ENCODE data around the gene PI16. TPM values are rescaled to one million over a fixed set of nuclear protein-coding genes. Genes with fewer than 3 reads are reported as not detected.
A peak's percentile ranks its signal among the peaks of the same experiment; 100 is the strongest.

Gene PI16
- total RNA-seq, 2 experiments from 2014 or later = 5.2 to 7.8 TPM

DNA sequence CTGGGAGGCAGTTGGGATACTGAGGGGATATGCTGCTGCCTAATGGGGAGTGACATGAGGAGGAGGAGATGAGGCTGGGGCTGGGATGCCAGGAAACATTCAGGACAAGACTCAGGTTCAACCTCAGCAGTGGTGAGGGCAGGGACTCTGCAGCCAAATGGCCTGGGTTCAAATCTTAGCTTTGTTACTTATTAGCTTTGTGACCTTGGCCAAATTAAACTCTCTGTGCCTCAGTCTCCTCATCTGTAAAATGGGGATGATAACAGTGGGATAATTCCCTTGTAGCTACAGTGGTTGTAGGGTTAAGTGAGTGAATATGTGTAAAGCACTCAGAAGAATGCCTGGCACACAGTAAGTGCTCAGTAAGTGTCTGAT lies 1.9 kb downstream of the PI16 start:
- ChIA-PET CTCF (interaction anchor here (1.5 to 1.8 kb wide), 2 partner anchors 9 to 62 kb away, joined by 3 to 6 read pairs; no protein-coding TSS in a partner anchor), POLR2A (interaction anchor here (1.4 to 4.1 kb wide), 5 partner anchors 10 to 71 kb away, joined by 4 to 26 read pairs (median 6); partner anchors contain the start of genes C6orf89 and MTCH1)
- H3K27ac Mint-ChIP-seq = peak overlapping the region; percentile 83
- Histone ChIP-seq H3K4me1 (ENCODE audit: insufficient read depth, low read length) (peaks cover 45% of the 10 kb centered on the region), H3K27ac (ENCODE audit: low read depth in 1 of 2, low read length in 2 of 2) (no peak overlapping the region), H3K4me3 (ENCODE audit: low read length) (peak overlapping the region; percentile 64), H3K9me3 (ENCODE audit: control insufficient read depth in 1 of 2, insufficient read depth in 1 of 2, low read length in 2 of 2) (no peaks in the 10 kb centered on the region), H3K27me3 (ENCODE audit: control insufficient read depth in 1 of 2, insufficient read depth in 2 of 2, low read length in 2 of 2) (no peaks in the 10 kb centered on the region), H3K36me3 (ENCODE audit: insufficient read depth, low read length) (no peaks in the 10 kb centered on the region)
- H3K36me3 Mint-ChIP-seq (ENCODE audit: low read depth) = no peaks in the 10 kb centered on the region
- no peaks in the 10 kb centered on the region for H3K9me3 Mint-ChIP-seq
- no peaks in the 10 kb centered on the region for H3K27me3 Mint-ChIP-seq
- intact Hi-C loops (cut with DNase I, micrococcal nuclease) = loop anchor here (5.0 kb wide), 2 partner anchors 39 to 44 kb away; no protein-coding TSS in a partner anchor
- DNase-seq (no peak), ATAC-seq (ENCODE audit: poor library complexity) (no peak)
- H3K4me3 Mint-ChIP-seq = peak overlapping the region; percentile 85
- peaks cover 52% of the 10 kb centered on the region for H3K4me1 Mint-ChIP-seq (ENCODE audit: low read depth)
- TF ChIP-seq CTCF (IDR thresholded peaks at IDR 0.05) = no peak

- ATAC-seq (ENCODE audit: poor library complexity) = no peak
- no peak for TF ChIP-seq CTCF (IDR thresholded peaks at IDR 0.05)
- H3K27me3 Mint-ChIP-seq = no peaks in the 10 kb centered on the region
- H3K4me1 Mint-ChIP-seq (ENCODE audit: low read depth) = peaks cover 61% of the 10 kb centered on the region
- no peaks in the 10 kb centered on the region for H3K27me3 ChIP-seq (ENCODE audit: control insufficient read depth in 1 of 2, insufficient read depth in 2 of 2, low read length in 2 of 2)
- peaks cover 3% of the 10 kb centered on the region for H3K36me3 Mint-ChIP-seq (ENCODE audit: low read depth)
- peak in 1 of 14 experiments; percentile 12 for DNase-seq
- H3K27ac Mint-ChIP-seq = peak overlapping the region; percentile 83
- H3K9me3 ChIP-seq (ENCODE audit: control insufficient read depth in 1 of 2, insufficient read depth in 1 of 2, low read length in 2 of 2) = no peaks in the 10 kb centered on the region
- no peak overlapping the region for H3K27ac ChIP-seq (ENCODE audit: low read depth in 1 of 2, low read length in 2 of 2)
- no peaks in the 10 kb centered on the region for H3K36me3 ChIP-seq (ENCODE audit: insufficient read depth, low read length)
- H3K4me1 ChIP-seq (ENCODE audit: insufficient read depth, low read length) = peaks cover 54% of the 10 kb centered on the region
- H3K4me3 ChIP-seq (ENCODE audit: low read length) = no peak overlapping the region
- ChIA-PET CTCF (no interaction called here), POLR2A (interaction anchor here (3.7 to 4.1 kb wide), 2 partner anchors 9 to 28 kb away, joined by 19 to 26 read pairs; partner anchors contain the start of gene MTCH1)
- no peaks in the 10 kb centered on the region for H3K9me3 Mint-ChIP-seq
- no peak overlapping the region for H3K4me3 Mint-ChIP-seq
- intact Hi-C loops (cut with DNase I, micrococcal nuclease) = loop anchor here (5.0 kb wide), 2 partner anchors 41 to 46 kb away; no protein-coding TSS in a partner anchor
Measured at GRCh38 chr6:36957773-36958271, 3.3 kb downstream of the PI16 start.

- H3K36me3 Mint-ChIP-seq (ENCODE audit: low read depth) = peaks cover 4% of the 10 kb centered on the region
- ATAC-seq (ENCODE audit: poor library complexity) (no peak), DNase-seq (peak in 1 of 14 experiments; percentile 25)
- Histone ChIP-seq H3K4me3 (ENCODE audit: low read length) (no peak overlapping the region), H3K27me3 (ENCODE audit: control insufficient read depth in 1 of 2, insufficient read depth in 2 of 2, low read length in 2 of 2) (no peaks in the 10 kb centered on the region), H3K27ac (ENCODE audit: low read depth in 1 of 2, low read length in 2 of 2) (no peak overlapping the region), H3K9me3 (ENCODE audit: control insufficient read depth in 1 of 2, insufficient read depth in 1 of 2, low read length in 2 of 2) (no peaks in the 10 kb centered on the region), H3K4me1 (ENCODE audit: insufficient read depth, low read length) (peaks cover 59% of the 10 kb centered on the region), H3K36me3 (ENCODE audit: insufficient read depth, low read length) (no peaks in the 10 kb centered on the region)
- no peak for TF ChIP-seq CTCF (IDR thresholded peaks at IDR 0.05)
- ChIA-PET CTCF (no interaction called here), POLR2A (interaction anchor here (1.2 kb wide), 1 partner anchor 27 kb away, joined by 3 read pairs; the partner anchor contains the start of gene MTCH1)
- H3K27me3 Mint-ChIP-seq = no peaks in the 10 kb centered on the region
- no peaks in the 10 kb centered on the region for H3K9me3 Mint-ChIP-seq
- H3K4me1 Mint-ChIP-seq (ENCODE audit: low read depth) = peaks cover 64% of the 10 kb centered on the region
- intact Hi-C loops (cut with DNase I, micrococcal nuclease) = loop anchor here (5.0 kb wide), 2 partner anchors 42 to 47 kb away; no protein-coding TSS in a partner anchor
- H3K4me3 Mint-ChIP-seq = no peak overlapping the region
- no peak overlapping the region for H3K27ac Mint-ChIP-seq
Measured at GRCh38 chr6:36958775-36959554, 4.4 kb downstream of the PI16 start.
